ENCODE data around the gene GMPR. TPM values are rescaled to one million over a fixed set of nuclear protein-coding genes. Genes with fewer than 3 reads are reported as not detected.
A peak's percentile ranks its signal among the peaks of the same experiment; 100 is the strongest.

Gene GMPR
- total and polyA plus RNA-seq, 10 of the 15 experiments (the other 5 are each of a cell fraction or from before 2014, with no cell fraction given) = 0.15 to 1.8 (median 0.49) TPM; not detected in 1

GRCh38 chr6:16305246-16305725 lies 66.9 kb downstream of the GMPR start (continued):
- no peak for TF ChIP-seq REST (IDR thresholded peaks at IDR 0.05; ENCODE audit: low read depth, low read length)
- peak; percentile 95 for TF ChIP-seq TBL1XR1 (IDR thresholded peaks at IDR 0.05; ENCODE audit: low read depth, low read length)
- no peak for TF ChIP-seq RBBP5 (conservative IDR thresholded peaks at IDR 0.05)
- TF ChIP-seq CTCF (IDR thresholded peaks at IDR 0.05 in 2 of 3, conservative IDR thresholded peaks at IDR 0.05 in 1 of 3; ENCODE audit: control insufficient read depth in 2 of 3, extremely low read depth in 1 of 3, insufficient read depth in 1 of 3, low read depth in 3 of 3, low read length in 3 of 3) = no peak
- TF ChIP-seq JUNB (IDR thresholded peaks at IDR 0.05) = peak; percentile 78
- TF ChIP-seq IRF5 (IDR thresholded peaks at IDR 0.05; ENCODE audit: borderline replicate concordance) = no peak
- TF ChIP-seq RFX5 (IDR thresholded peaks at IDR 0.05; ENCODE audit: low read depth, low read length) = no peak
- TF ChIP-seq MEF2A (IDR thresholded peaks at IDR 0.05; ENCODE audit: insufficient read depth, low read depth, low read length) = peak; percentile 36; the same call in 1 of the 2 replicates
- no peak for TF ChIP-seq NR2C1 (IDR thresholded peaks at IDR 0.05)
- TF ChIP-seq ELK1 (IDR thresholded peaks at IDR 0.05; ENCODE audit: low read depth, low read length) = 0 out of 2 replicates have a peak, but pooled peaks have one; percentile 6
- TF ChIP-seq FOXK2 (IDR thresholded peaks at IDR 0.05) = no peak
- TF ChIP-seq ZBED1 (IDR thresholded peaks at IDR 0.05; ENCODE audit: borderline replicate concordance) = peak; percentile 71; the same call in 1 of the 2 replicates
- TF ChIP-seq CEBPZ (IDR thresholded peaks at IDR 0.05; ENCODE audit: low read depth, low read length) = no peak
- TF ChIP-seq SMAD5 (IDR thresholded peaks at IDR 0.05; ENCODE audit: low read depth) = no peak
- no peak for TF ChIP-seq EZH2 (IDR thresholded peaks at IDR 0.05; ENCODE audit: borderline replicate concordance, control insufficient read depth, low read depth, low read length)
- TF ChIP-seq PKNOX1 (IDR thresholded peaks at IDR 0.05) = no peak
- TF ChIP-seq JUND (IDR thresholded peaks at IDR 0.05; ENCODE audit: low read depth, low read length) = 0 out of 2 replicates have a peak, but pooled peaks have one; percentile 63
- TF ChIP-seq CBX3 (IDR thresholded peaks at IDR 0.05; ENCODE audit: borderline replicate concordance, low read depth) = no peak
